ENCODE measurements around the gene SLC15A4. TPM values are rescaled to one million over a fixed set of nuclear protein-coding genes. Genes with fewer than 3 reads are reported as not detected.
"Not testable (repeated sequence)": the region's sequence is repeated elsewhere in the genome, so short reads cannot be mapped to it uniquely, and the experiment has no call there.

SLC15A4 gene
- total RNA-seq, 1 donor from 2014 or later, result 31.3 TPM

GRCh38 chr12:128842579-128842978, 18.8 kb upstream of the SLC15A4 start:
- peaks cover 2% of the 10 kb centered on the region for H3K27me3 Mint-ChIP-seq
- H3K9me3 Mint-ChIP-seq (ENCODE audit: low read depth), result no peaks in the 10 kb centered on the region
- no peaks in the 10 kb centered on the region for H3K4me1 Mint-ChIP-seq (ENCODE audit: low read depth)
- H3K36me3 Mint-ChIP-seq (ENCODE audit: insufficient read depth), result no peaks in the 10 kb centered on the region
- no peak for TF ChIP-seq CTCF (IDR thresholded peaks at IDR 0.05; ENCODE audit: unreplicated experiment)
- no peak overlapping the region for H3K27ac Mint-ChIP-seq
- H3K4me3 Mint-ChIP-seq (ENCODE audit: low read depth), result no peak overlapping the region
- no peak for DNase-seq (ENCODE audit: low spot score, unreplicated experiment)

GRCh38 chr12:128840862-128841468, 17.2 kb upstream of the SLC15A4 start:
- H3K27ac Mint-ChIP-seq, result no peak overlapping the region
- H3K9me3 Mint-ChIP-seq (ENCODE audit: low read depth), result no peaks in the 10 kb centered on the region
- no peaks in the 10 kb centered on the region for H3K36me3 Mint-ChIP-seq (ENCODE audit: insufficient read depth)
- H3K4me1 Mint-ChIP-seq (ENCODE audit: low read depth), result no peaks in the 10 kb centered on the region
- no peak for TF ChIP-seq CTCF (IDR thresholded peaks at IDR 0.05; ENCODE audit: unreplicated experiment)
- DNase-seq (ENCODE audit: low spot score, unreplicated experiment), result no peak
- H3K27me3 Mint-ChIP-seq, result peaks cover 2% of the 10 kb centered on the region
- no peak overlapping the region for H3K4me3 Mint-ChIP-seq (ENCODE audit: low read depth)

- H3K36me3 Mint-ChIP-seq (ENCODE audit: insufficient read depth); H3K4me1 Mint-ChIP-seq (ENCODE audit: low read depth); H3K27ac Mint-ChIP-seq; H3K4me3 Mint-ChIP-seq (ENCODE audit: low read depth); H3K27me3 Mint-ChIP-seq; H3K9me3 Mint-ChIP-seq (ENCODE audit: low read depth); DNase-seq (ENCODE audit: low spot score, unreplicated experiment): not testable (repeated sequence)
Measured at GRCh38 chr12:128839885-128840284, 16.1 kb upstream of the SLC15A4 start.

- Mint-ChIP-seq H3K4me1 (ENCODE audit: low read depth) (no peaks in the 10 kb centered on the region), H3K9me3 (ENCODE audit: low read depth) (no peaks in the 10 kb centered on the region), H3K27ac (no peak overlapping the region), H3K27me3 (no peaks in the 10 kb centered on the region), H3K36me3 (ENCODE audit: insufficient read depth) (peaks cover 2% of the 10 kb centered on the region), H3K4me3 (ENCODE audit: low read depth) (no peak overlapping the region)
- TF ChIP-seq CTCF (IDR thresholded peaks at IDR 0.05; ENCODE audit: unreplicated experiment), result no peak
- no peak for DNase-seq (ENCODE audit: low spot score, unreplicated experiment)
Measured at GRCh38 chr12:128833418-128833817, 9.7 kb upstream of the SLC15A4 start.

GRCh38 chr12:128830505-128830893, 6.7 kb upstream of the SLC15A4 start:
- no peak for DNase-seq (ENCODE audit: low spot score, unreplicated experiment)
- H3K4me3 Mint-ChIP-seq (ENCODE audit: low read depth), result no peak overlapping the region
- H3K27ac Mint-ChIP-seq, result peak overlapping the region; percentile 54
- H3K9me3 Mint-ChIP-seq (ENCODE audit: low read depth), result no peaks in the 10 kb centered on the region
- H3K36me3 Mint-ChIP-seq (ENCODE audit: insufficient read depth), result peaks cover 2% of the 10 kb centered on the region
- no peaks in the 10 kb centered on the region for H3K27me3 Mint-ChIP-seq
- H3K4me1 Mint-ChIP-seq (ENCODE audit: low read depth), result no peaks in the 10 kb centered on the region
- TF ChIP-seq CTCF (IDR thresholded peaks at IDR 0.05; ENCODE audit: unreplicated experiment), result no peak

GRCh38 chr12:128829861-128830504, 6.2 kb upstream of the SLC15A4 start:
- H3K4me3 Mint-ChIP-seq (ENCODE audit: low read depth), result no peak overlapping the region
- no peaks in the 10 kb centered on the region for H3K27me3 Mint-ChIP-seq
- H3K27ac Mint-ChIP-seq, result no peak overlapping the region
- H3K9me3 Mint-ChIP-seq (ENCODE audit: low read depth), result no peaks in the 10 kb centered on the region
- H3K36me3 Mint-ChIP-seq (ENCODE audit: insufficient read depth), result peaks cover 2% of the 10 kb centered on the region
- H3K4me1 Mint-ChIP-seq (ENCODE audit: low read depth), result peaks cover under 1% of the 10 kb centered on the region
- no peak for TF ChIP-seq CTCF (IDR thresholded peaks at IDR 0.05; ENCODE audit: unreplicated experiment)
- DNase-seq (ENCODE audit: low spot score, unreplicated experiment), result no peak
